Large intestine (tissue), 3 donors: ENCODE results near the gene FLNA. TPM values are rescaled to one million over a fixed set of nuclear protein-coding genes. Genes with fewer than 3 reads are reported as not detected.

Experiments
- DNase-seq, 2 donors: peaks; one replicate each; pipeline versions ENCODE4 v3.0.0 to v3.0.0-alpha.2; 2013
- H3K27ac ChIP-seq: one replicate; pipeline ENCODE4 v1.5.1; 2013; ENCODE audit warnings: low read length
- H3K27me3 ChIP-seq: 2 replicates; pipeline ENCODE4 v1.6.1; 2013; ENCODE audit warnings: low read length; ENCODE audit not compliant: control insufficient read depth, insufficient read depth
- H3K36me3 ChIP-seq: 2 replicates; pipeline ENCODE4 v1.6.1; 2013; ENCODE audit warnings: low read length; ENCODE audit not compliant: control insufficient read depth, insufficient read depth
- H3K4me1 ChIP-seq: one replicate; pipeline ENCODE4 v1.6.1; 2013; ENCODE audit warnings: low read length; ENCODE audit not compliant: control insufficient read depth, insufficient read depth
- H3K4me3 ChIP-seq: one replicate; pipeline ENCODE4 v1.5.1; 2013; ENCODE audit warnings: low read length
- H3K9me3 ChIP-seq: one replicate; pipeline ENCODE4 v1.6.1; 2013; ENCODE audit warnings: mild to moderate bottlenecking, low read depth, low read length, moderate library complexity; ENCODE audit not compliant: control insufficient read depth
- WGBS: methylation state at CpG from one replicate; pipeline ENCODE4 v1.1.5; 2013; ENCODE audit warnings: low lambda C conversion rate; ENCODE audit not compliant: insufficient coverage; 5-methylcytosine and 5-hydroxymethylcytosine counted together
- polyA plus RNA-seq: library from polyadenylated mRNA; unstranded; fragments of 120-200 nt; gene quantifications from one replicate; pipeline ENCODE4 v1.2.1, GENCODE V29; 2013

Gene FLNA
- polyA plus RNA-seq, 1 donor = 468 TPM

- H3K4me3 ChIP-seq = no peak overlapping the region
- no peak for DNase-seq
- WGBS = no CpG with 5 or more reads among the region's 10 CpGs
- H3K36me3 ChIP-seq = no peaks in the 10 kb centered on the region
- H3K9me3 ChIP-seq = no peaks in the 10 kb centered on the region
- no peaks in the 10 kb centered on the region for H3K4me1 ChIP-seq
- H3K27me3 ChIP-seq = no peaks in the 10 kb centered on the region
- H3K27ac ChIP-seq = no peak overlapping the region
Observed at GRCh38 chrX:154334496-154334895, 39.9 kb downstream of the FLNA start.

DNA sequence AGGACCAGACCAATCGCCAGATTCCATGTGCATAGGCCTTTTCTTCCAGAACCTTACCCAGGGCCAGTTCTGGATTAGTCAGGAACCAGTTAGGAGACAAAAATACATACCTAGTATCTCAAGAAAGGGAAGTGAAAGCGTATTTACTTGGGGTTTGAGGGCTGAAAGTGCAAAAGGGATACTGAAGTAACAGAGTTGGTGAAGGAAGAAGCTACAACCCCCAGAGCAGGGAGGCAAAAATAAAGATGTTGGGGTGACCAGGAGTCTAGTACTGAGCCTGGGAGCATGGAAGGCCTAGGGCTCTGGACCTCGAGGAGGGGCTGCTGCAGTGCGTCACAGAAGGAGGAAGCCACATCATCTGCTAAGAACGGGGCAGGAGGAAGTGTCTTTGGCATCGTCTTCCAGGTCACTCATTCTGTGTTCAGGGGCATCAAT, 40.6 kb downstream of the FLNA start:
- no peaks in the 10 kb centered on the region for H3K36me3 ChIP-seq
- H3K9me3 ChIP-seq = no peaks in the 10 kb centered on the region
- no peak overlapping the region for H3K4me3 ChIP-seq
- H3K27ac ChIP-seq = no peak overlapping the region
- no CpG with 5 or more reads among the region's 6 CpGs for WGBS
- no peak for DNase-seq
- H3K4me1 ChIP-seq = no peaks in the 10 kb centered on the region
- no peaks in the 10 kb centered on the region for H3K27me3 ChIP-seq

DNA sequence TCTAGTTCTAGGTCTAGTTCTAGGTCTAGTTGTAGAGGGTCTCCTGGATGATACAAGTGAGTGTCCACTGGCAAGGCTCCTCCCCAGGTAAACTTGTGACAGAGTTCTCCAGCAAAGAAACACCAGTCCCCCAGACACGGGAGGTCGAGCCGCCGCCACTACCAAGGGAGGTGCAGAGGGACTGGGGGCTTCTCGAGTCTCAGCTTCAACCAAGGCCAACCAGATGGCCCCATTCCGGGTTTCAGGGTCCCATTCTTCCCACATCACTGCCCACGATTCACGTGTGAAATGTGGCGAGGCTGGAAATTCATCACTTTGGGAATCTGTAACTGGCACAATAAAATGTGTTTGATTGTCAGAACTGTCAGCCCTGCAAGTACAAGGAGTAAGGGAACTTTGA, 41.3 kb downstream of the FLNA start:
- Histone ChIP-seq H3K27ac (no peak overlapping the region), H3K27me3 (no peaks in the 10 kb centered on the region), H3K9me3 (no peaks in the 10 kb centered on the region), H3K4me1 (no peaks in the 10 kb centered on the region), H3K4me3 (no peak overlapping the region), H3K36me3 (no peaks in the 10 kb centered on the region)
- no CpG with 5 or more reads among the region's 9 CpGs for WGBS
- no peak for DNase-seq

DNA sequence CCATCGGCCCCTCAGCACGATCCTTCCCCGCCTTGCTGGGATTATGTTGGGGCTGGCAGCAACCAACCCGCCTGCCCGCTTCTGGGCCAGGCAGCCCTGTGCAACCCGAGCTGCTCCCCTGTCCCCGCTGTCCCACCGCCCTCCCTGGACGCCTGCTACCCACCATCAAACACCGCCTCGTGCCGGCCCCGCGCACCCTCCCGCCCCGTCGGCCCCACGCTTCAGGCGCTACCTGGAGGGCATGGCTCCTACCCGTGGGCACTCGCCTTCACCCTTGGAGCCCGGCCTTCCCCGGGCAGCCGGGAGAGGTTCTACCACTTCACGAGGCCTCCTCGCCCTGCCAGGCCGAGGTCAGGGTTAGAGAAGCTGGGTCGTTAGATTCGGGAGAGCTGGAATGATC, 41.9 kb downstream of the FLNA start:
- Histone ChIP-seq H3K27ac (no peak overlapping the region), H3K4me1 (no peaks in the 10 kb centered on the region), H3K36me3 (no peaks in the 10 kb centered on the region), H3K9me3 (no peaks in the 10 kb centered on the region), H3K27me3 (no peaks in the 10 kb centered on the region), H3K4me3 (no peak overlapping the region)
- WGBS = no CpG with 5 or more reads among the region's 29 CpGs
- no peak for DNase-seq

DNA sequence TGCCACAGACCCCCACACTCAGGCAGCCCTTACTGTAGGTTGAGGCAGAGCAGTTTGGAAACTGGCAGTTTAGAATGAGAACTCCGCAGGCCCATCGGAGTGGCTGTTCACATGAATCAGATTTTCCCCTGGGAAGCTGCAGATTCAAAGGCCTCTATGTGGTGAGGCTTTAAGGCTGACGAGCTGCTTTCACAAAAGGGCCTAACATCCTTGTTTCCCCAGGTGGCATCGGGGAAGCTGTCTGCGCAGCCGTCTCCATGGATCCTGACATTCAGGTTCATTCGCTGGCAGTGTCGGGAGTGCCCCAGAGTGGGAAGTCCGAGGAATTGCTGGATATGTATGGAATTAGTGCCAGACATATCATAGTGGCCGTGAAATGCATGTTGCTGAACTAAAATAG, 45.1 kb downstream of the FLNA start:
- Histone ChIP-seq H3K4me1 (no peaks in the 10 kb centered on the region), H3K36me3 (no peaks in the 10 kb centered on the region), H3K9me3 (no peaks in the 10 kb centered on the region), H3K4me3 (no peak overlapping the region), H3K27me3 (peaks cover 4% of the 10 kb centered on the region), H3K27ac (no peak overlapping the region)
- WGBS = no CpG with 5 or more reads among the region's 10 CpGs
- DNase-seq = no peak

DNA sequence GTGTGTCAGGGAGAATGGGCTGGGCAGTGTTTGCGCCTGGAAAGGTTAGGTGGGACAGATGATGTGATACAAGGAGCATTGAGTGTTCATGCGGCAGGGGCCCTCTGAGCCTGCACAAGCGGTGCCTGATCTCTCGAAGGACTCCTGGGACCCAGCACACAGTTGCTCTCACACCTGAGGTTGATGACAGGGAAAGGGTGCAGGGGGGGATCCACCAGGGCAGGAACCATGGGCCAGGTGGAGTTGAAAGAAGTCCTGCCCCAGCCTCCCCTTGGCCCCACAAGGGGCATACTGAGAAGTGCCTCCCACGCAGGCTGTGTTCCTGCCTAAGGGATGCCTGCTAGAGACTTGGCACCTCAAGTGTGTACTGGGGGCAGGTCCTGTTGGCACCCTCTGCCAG, 45.8 kb downstream of the FLNA start:
- no peaks in the 10 kb centered on the region for H3K36me3 ChIP-seq
- no peak overlapping the region for H3K4me3 ChIP-seq
- H3K27ac ChIP-seq = no peak overlapping the region
- no peak for DNase-seq
- WGBS = no CpG with 5 or more reads among the region's 5 CpGs
- H3K4me1 ChIP-seq = no peaks in the 10 kb centered on the region
- H3K27me3 ChIP-seq = peaks cover 6% of the 10 kb centered on the region
- H3K9me3 ChIP-seq = no peaks in the 10 kb centered on the region

- Histone ChIP-seq H3K9me3 (no peaks in the 10 kb centered on the region), H3K4me3 (no peak overlapping the region), H3K36me3 (no peaks in the 10 kb centered on the region), H3K27ac (no peak overlapping the region), H3K4me1 (no peaks in the 10 kb centered on the region), H3K27me3 (peaks cover 7% of the 10 kb centered on the region)
- no peak for DNase-seq
- WGBS = no CpG with 5 or more reads among the region's 11 CpGs
Observed at GRCh38 chrX:154327038-154327820, 47.2 kb downstream of the FLNA start.

- H3K27me3 ChIP-seq = peaks cover 7% of the 10 kb centered on the region
- no peaks in the 10 kb centered on the region for H3K36me3 ChIP-seq
- no peaks in the 10 kb centered on the region for H3K9me3 ChIP-seq
- no peaks in the 10 kb centered on the region for H3K4me1 ChIP-seq
- WGBS = no CpG with 5 or more reads among the region's 8 CpGs
- DNase-seq = no peak
- no peak overlapping the region for H3K4me3 ChIP-seq
- no peak overlapping the region for H3K27ac ChIP-seq
Observed at GRCh38 chrX:154325541-154325940, 48.9 kb downstream of the FLNA start.

GRCh38 chrX:154323537-154323936, 50.9 kb downstream of the FLNA start:
- no peak overlapping the region for H3K27ac ChIP-seq
- no peaks in the 10 kb centered on the region for H3K9me3 ChIP-seq
- H3K4me3 ChIP-seq = no peak overlapping the region
- no peak for DNase-seq
- no peaks in the 10 kb centered on the region for H3K4me1 ChIP-seq
- no peaks in the 10 kb centered on the region for H3K36me3 ChIP-seq
- peaks cover 7% of the 10 kb centered on the region for H3K27me3 ChIP-seq
- WGBS = no CpG with 5 or more reads among the region's 7 CpGs

DNA sequence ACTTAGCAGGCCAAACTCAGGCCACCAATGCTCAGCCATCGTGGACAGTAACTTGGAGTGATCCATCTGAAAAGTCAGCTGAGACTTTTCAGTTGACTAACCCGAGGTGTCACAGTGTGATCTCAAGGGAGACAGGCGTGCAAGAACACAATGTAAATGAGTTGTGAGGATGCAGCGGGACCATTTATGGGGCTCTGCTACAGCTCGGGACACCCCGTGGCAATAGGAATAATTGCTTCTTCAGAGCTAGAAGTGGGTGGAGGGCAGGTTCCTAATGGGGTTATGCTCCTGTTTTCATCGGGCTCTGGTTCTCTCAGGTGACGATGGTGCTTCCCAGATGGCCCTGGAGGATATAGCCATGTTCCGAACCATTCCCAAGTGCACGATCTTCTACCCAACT, 51.5 kb downstream of the FLNA start:
- Histone ChIP-seq H3K27me3 (peaks cover 7% of the 10 kb centered on the region), H3K4me1 (no peaks in the 10 kb centered on the region), H3K27ac (no peak overlapping the region), H3K9me3 (no peaks in the 10 kb centered on the region), H3K36me3 (no peaks in the 10 kb centered on the region), H3K4me3 (no peak overlapping the region)
- DNase-seq = no peak
- WGBS = no CpG with 5 or more reads among the region's 10 CpGs

DNA sequence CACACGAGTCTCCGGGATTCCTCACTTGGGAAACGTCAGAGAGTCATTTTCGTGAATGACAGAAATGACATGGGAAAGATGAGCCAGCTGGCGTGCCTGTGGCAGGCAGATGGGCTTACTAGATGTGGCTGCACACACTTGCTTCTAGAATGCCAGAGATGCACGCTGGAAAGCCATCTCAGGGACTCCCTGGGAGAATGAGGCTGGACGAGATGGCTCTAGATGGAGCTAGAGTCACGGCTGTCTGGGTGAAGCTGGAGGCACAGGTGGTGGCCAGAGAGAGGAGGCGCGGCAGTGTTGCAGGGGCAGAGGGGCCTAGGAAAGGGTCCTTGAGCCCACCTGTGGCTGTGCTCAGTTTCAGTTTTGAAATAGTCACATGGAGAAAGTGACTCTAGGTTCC, 52.8 kb downstream of the FLNA start:
- DNase-seq = no peak
- peaks cover 7% of the 10 kb centered on the region for H3K27me3 ChIP-seq
- no peaks in the 10 kb centered on the region for H3K9me3 ChIP-seq
- WGBS = no CpG with 5 or more reads among the region's 10 CpGs
- no peak overlapping the region for H3K27ac ChIP-seq
- H3K4me1 ChIP-seq = no peaks in the 10 kb centered on the region
- no peaks in the 10 kb centered on the region for H3K36me3 ChIP-seq
- no peak overlapping the region for H3K4me3 ChIP-seq
